H9 (cell line): ENCODE data around the gene TPT1. TPM values are rescaled to one million over a fixed set of nuclear protein-coding genes. Genes with fewer than 3 reads are reported as not detected.
A peak's percentile ranks its signal among the peaks of the same experiment; 100 is the strongest.

Experiments
- DNase-seq: peaks from one replicate; pipeline ENCODE4 v3.0.0-alpha.2; 2017
- H2AFZ ChIP-seq: one replicate; pipeline ENCODE4 v1.6.1; 2013; ENCODE audit warnings: mild to moderate bottlenecking, low read length, control low read depth, moderate library complexity
- H2AK5ac ChIP-seq: 2 replicates; pipeline ENCODE4 v1.6.1; 2013; ENCODE audit warnings: low read length, control low read depth, mixed read lengths; ENCODE audit not compliant: insufficient read length
- H2BK120ac ChIP-seq: one replicate; pipeline ENCODE4 v1.6.1; 2013; ENCODE audit warnings: low read depth, mild to moderate bottlenecking, low read length, control low read depth, inconsistent platforms; ENCODE audit not compliant: poor library complexity, severe bottlenecking
- H2BK12ac ChIP-seq: 2 replicates; pipeline ENCODE4 v1.6.1; 2013; ENCODE audit warnings: low read length, control low read depth, mixed read lengths, low read depth; ENCODE audit not compliant: insufficient read length
- H2BK15ac ChIP-seq: 2 replicates; pipeline ENCODE4 v1.6.1; 2013; ENCODE audit warnings: low read depth, low read length, control low read depth
- H2BK20ac ChIP-seq: one replicate; pipeline ENCODE4 v1.6.1; 2013; ENCODE audit warnings: low read depth, mild to moderate bottlenecking, low read length, control low read depth, inconsistent platforms; ENCODE audit not compliant: poor library complexity, severe bottlenecking
- H2BK5ac ChIP-seq: 2 replicates; pipeline ENCODE4 v1.6.1; 2013; ENCODE audit warnings: low read length, control low read depth, mixed read lengths; ENCODE audit not compliant: insufficient read length
- H3K14ac ChIP-seq: 2 replicates; pipeline ENCODE4 v1.6.1; 2013; ENCODE audit warnings: low read length, control low read depth; ENCODE audit not compliant: insufficient read depth
- H3K18ac ChIP-seq: 2 replicates; pipeline ENCODE4 v1.6.1; 2013; ENCODE audit warnings: low read depth, mild to moderate bottlenecking, mixed read lengths, low read length, control low read depth; ENCODE audit not compliant: insufficient read length
- H3K23ac ChIP-seq: 2 replicates; pipeline ENCODE4 v1.6.1; 2013; ENCODE audit warnings: low read length, control low read depth, mixed read lengths, low read depth; ENCODE audit not compliant: insufficient read length
- H3K23me2 ChIP-seq: 2 replicates; pipeline ENCODE4 v1.6.1; 2013; ENCODE audit warnings: low read depth, mild to moderate bottlenecking, mixed read lengths, low read length, control low read depth; ENCODE audit not compliant: insufficient read length, poor library complexity, severe bottlenecking
- H3K27ac ChIP-seq: 2 replicates; pipeline ENCODE4 v1.5.1; 2013; ENCODE audit warnings: low read length, control low read depth, mixed read lengths, low read depth; ENCODE audit not compliant: insufficient read length
- H3K27me3 ChIP-seq: 2 replicates; pipeline ENCODE4 v1.6.1; 2013; ENCODE audit warnings: low read length, control low read depth, inconsistent platforms; ENCODE audit not compliant: insufficient read depth
- H3K4ac ChIP-seq: 2 replicates; pipeline ENCODE4 v1.6.1; 2013; ENCODE audit warnings: low read depth, mild to moderate bottlenecking, control low read depth, inconsistent platforms, low read length, moderate library complexity
- H3K4me1 ChIP-seq: 2 replicates; pipeline ENCODE4 v1.6.1; 2013; ENCODE audit warnings: low read length, control low read depth, inconsistent platforms; ENCODE audit not compliant: insufficient read depth
- H3K4me2 ChIP-seq: 2 replicates; pipeline ENCODE4 v1.6.1; 2013; ENCODE audit warnings: low read length, control low read depth, mixed read lengths; ENCODE audit not compliant: insufficient read length, insufficient read depth
- H3K56ac ChIP-seq: 2 replicates; pipeline ENCODE4 v1.6.1; 2013; ENCODE audit warnings: low read depth, mild to moderate bottlenecking, mixed read lengths, low read length, control low read depth; ENCODE audit not compliant: insufficient read length
- H3K79me1 ChIP-seq: 2 replicates; pipeline ENCODE4 v1.6.1; 2013; ENCODE audit warnings: low read depth, mild to moderate bottlenecking, moderate library complexity, low read length, control low read depth, inconsistent platforms; ENCODE audit not compliant: insufficient read depth, poor library complexity, severe bottlenecking
- H3K79me2 ChIP-seq: 2 replicates; pipeline ENCODE4 v1.6.1; 2013; ENCODE audit warnings: low read length, control low read depth, inconsistent platforms; ENCODE audit not compliant: insufficient read depth
- H3K9ac ChIP-seq: 2 replicates; pipeline ENCODE4 v1.6.1; 2013; ENCODE audit warnings: low read length, control low read depth, mixed read lengths; ENCODE audit not compliant: insufficient read length; ENCODE audit errors: extremely low read depth
- H3K9me3 ChIP-seq: one replicate; pipeline ENCODE4 v1.6.1; 2013; ENCODE audit warnings: low read depth, low read length, inconsistent platforms; ENCODE audit not compliant: control insufficient read depth
- H3T11ph ChIP-seq: one replicate; pipeline ENCODE4 v1.6.1; 2013; ENCODE audit warnings: mild to moderate bottlenecking, low read length, control low read depth, inconsistent platforms
- H4K20me1 ChIP-seq: one replicate; pipeline ENCODE4 v1.6.1; 2013; ENCODE audit not compliant: control insufficient read depth, insufficient read length, insufficient read depth
- H4K5ac ChIP-seq: 2 replicates; pipeline ENCODE4 v1.6.1; 2013; ENCODE audit warnings: low read depth, mild to moderate bottlenecking, mixed read lengths, low read length, control low read depth; ENCODE audit not compliant: insufficient read length
- H4K8ac ChIP-seq: replicated peaks from 2 replicates; pipeline ENCODE4 v1.6.1; 2013; ENCODE audit warnings: low read length, control low read depth, mixed read lengths, low read depth; ENCODE audit not compliant: insufficient read length
- H4K91ac ChIP-seq: 2 replicates; pipeline ENCODE4 v1.6.1; 2013; ENCODE audit warnings: low read depth, mild to moderate bottlenecking, moderate library complexity, mixed read lengths, low read length, control low read depth; ENCODE audit not compliant: insufficient read length
- H3K27ac Mint-ChIP-seq, 3 experiments: 2 replicates in 2 of 3; 3 replicates in 1 of 3; pipeline ENCODE4 v1.8.0; 2020 to 2021; ENCODE audit warnings: mixed read lengths in 3 of 3, mild to moderate bottlenecking in 1 of 3, moderate library complexity in 1 of 3
- H3K27me3 Mint-ChIP-seq: 2 replicates; pipeline ENCODE4 v1.8.0; 2021; ENCODE audit warnings: low read depth, mild to moderate bottlenecking, moderate library complexity, mixed read lengths
- H3K36me3 Mint-ChIP-seq, 3 experiments: 2 replicates in 2 of 3; 3 replicates in 1 of 3; pipeline ENCODE4 v1.8.0; 2020 to 2021; ENCODE audit warnings: low read depth in 3 of 3, mixed read lengths in 3 of 3; ENCODE audit not compliant: insufficient read depth in 1 of 3
- H3K4me1 Mint-ChIP-seq, 2 experiments: 2 replicates each; pipeline ENCODE4 v1.8.0; 2020; ENCODE audit warnings: mixed read lengths in 2 of 2
- H3K4me3 Mint-ChIP-seq, 2 experiments: 2 replicates in 1 of 2; 3 replicates in 1 of 2; pipeline ENCODE4 v1.8.0; 2020 to 2021; ENCODE audit warnings: mild to moderate bottlenecking in 2 of 2, mixed read lengths in 2 of 2, moderate library complexity in 1 of 2
- H3K9me3 Mint-ChIP-seq, 2 experiments: 2 replicates in 1 of 2; 3 replicates in 1 of 2; pipeline ENCODE4 v1.8.0; 2020; ENCODE audit warnings: mild to moderate bottlenecking in 2 of 2, mixed read lengths in 2 of 2, moderate library complexity in 1 of 2
- WGBS: extraction: QIAGEN DNeasy Blood & Tissue Kit; methylation state at CpG from one replicate; pipeline ENCODE4 v1.1.7; 2013; ENCODE audit warnings: missing lambda C conversion rate, low lambda C conversion rate, mixed read lengths; ENCODE audit not compliant: insufficient read length; ENCODE audit errors: extremely low coverage; 5-methylcytosine and 5-hydroxymethylcytosine counted together
- total RNA-seq: library from RNA; stranded (reverse); gene quantifications from 2 replicates; pipeline ENCODE4 v1.2.1, GENCODE V29; 2021
- TF ChIP-seq, protein P1 (sequence below): fragments of 200-600 bp; sonication (generic); conservative IDR thresholded peaks from 3 replicates; pipeline ENCODE4 v1.8.0; 2021; ENCODE audit warnings: antibody characterized with exemption, mild to moderate bottlenecking

The TPT1 gene
- total RNA-seq, 1 experiment from 2014 or later: 2,205 TPM

DNA sequence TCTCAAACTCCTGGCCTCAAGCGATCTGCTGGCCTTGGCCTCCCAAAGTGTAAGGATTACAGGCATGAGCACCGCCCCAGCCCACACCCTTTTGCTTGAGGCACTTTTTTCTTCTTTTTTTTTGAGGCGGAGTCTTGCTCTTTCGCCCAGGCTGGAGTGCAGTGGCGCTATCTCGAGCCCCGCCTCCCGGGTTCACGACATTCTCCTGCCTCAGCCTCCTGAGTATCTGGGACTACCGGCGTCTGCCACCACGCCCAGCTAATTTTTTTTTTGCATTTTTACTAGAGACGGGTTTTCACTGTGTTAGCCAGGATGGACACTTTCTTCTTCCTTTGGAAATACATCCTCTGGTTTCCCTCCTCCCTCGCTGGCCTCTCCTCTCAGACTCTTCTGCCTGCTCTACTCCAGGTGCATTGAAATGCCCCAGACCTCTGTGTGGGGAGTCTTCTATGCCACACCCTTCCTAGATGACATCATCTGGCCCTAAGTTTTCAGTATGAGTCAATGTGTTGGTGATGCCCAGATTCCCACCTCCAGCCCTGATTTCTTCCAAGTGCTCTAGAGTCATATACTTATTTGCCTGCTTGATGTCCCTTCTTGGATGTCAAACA lies 20.7 kb upstream of the TPT1 start:
- Histone ChIP-seq H3K14ac (no peak overlapping the region), H3K4me1 (no peaks in the 10 kb centered on the region)

More for the DNA sequence above, 20.7 kb upstream of the TPT1 start:
- H4K20me1 ChIP-seq: no peaks in the 10 kb centered on the region
- no peaks in the 10 kb centered on the region for H3K9me3 ChIP-seq
- Mint-ChIP-seq H3K27ac (peak overlapping the region in 1 of 3 experiments; percentile 68; a peak in 1 of 7 replicates), H3K4me1 (peaks cover 7 to 11% of the 10 kb centered on the region in 2 experiments), H3K27me3 (no peaks in the 10 kb centered on the region), H3K9me3 (peaks cover 10 to 14% of the 10 kb centered on the region in 2 experiments; a peak in 4 of 5 replicates), H3K36me3 (peaks cover 32 to 50% (median 45%) of the 10 kb centered on the region in 3 experiments), H3K4me3 (no peak overlapping the region)
- H3K18ac ChIP-seq: no peak overlapping the region
- H3K4ac ChIP-seq: no peak overlapping the region
- H2BK120ac ChIP-seq: no peak overlapping the region
- no peak overlapping the region for H2BK12ac ChIP-seq
- no peaks in the 10 kb centered on the region for H3K23me2 ChIP-seq
- H3K4me2 ChIP-seq: no peak overlapping the region
- no peak overlapping the region for H3K9ac ChIP-seq
- TF ChIP-seq, protein P1, sequence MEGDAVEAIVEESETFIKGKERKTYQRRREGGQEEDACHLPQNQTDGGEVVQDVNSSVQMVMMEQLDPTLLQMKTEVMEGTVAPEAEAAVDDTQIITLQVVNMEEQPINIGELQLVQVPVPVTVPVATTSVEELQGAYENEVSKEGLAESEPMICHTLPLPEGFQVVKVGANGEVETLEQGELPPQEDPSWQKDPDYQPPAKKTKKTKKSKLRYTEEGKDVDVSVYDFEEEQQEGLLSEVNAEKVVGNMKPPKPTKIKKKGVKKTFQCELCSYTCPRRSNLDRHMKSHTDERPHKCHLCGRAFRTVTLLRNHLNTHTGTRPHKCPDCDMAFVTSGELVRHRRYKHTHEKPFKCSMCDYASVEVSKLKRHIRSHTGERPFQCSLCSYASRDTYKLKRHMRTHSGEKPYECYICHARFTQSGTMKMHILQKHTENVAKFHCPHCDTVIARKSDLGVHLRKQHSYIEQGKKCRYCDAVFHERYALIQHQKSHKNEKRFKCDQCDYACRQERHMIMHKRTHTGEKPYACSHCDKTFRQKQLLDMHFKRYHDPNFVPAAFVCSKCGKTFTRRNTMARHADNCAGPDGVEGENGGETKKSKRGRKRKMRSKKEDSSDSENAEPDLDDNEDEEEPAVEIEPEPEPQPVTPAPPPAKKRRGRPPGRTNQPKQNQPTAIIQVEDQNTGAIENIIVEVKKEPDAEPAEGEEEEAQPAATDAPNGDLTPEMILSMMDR: no peak
- no CpG with 5 or more reads among the region's 14 CpGs for WGBS
- H3K79me2 ChIP-seq: no peaks in the 10 kb centered on the region
- H3K79me1 ChIP-seq: no peaks in the 10 kb centered on the region
- no peak overlapping the region for H4K5ac ChIP-seq
- DNase-seq: peak; percentile 69
- H3K56ac ChIP-seq: no peak overlapping the region
- H4K8ac ChIP-seq: no peak overlapping the region
- H3K23ac ChIP-seq: no peak overlapping the region
- H2BK20ac ChIP-seq: no peak overlapping the region
- H2AK5ac ChIP-seq: no peak overlapping the region
- no peak overlapping the region for H3K27ac ChIP-seq
- H4K91ac ChIP-seq: no peak overlapping the region
- H2BK5ac ChIP-seq: no peak overlapping the region
- H3K27me3 ChIP-seq: no peaks in the 10 kb centered on the region
- no peak overlapping the region for H2AFZ ChIP-seq
- H2BK15ac ChIP-seq: no peak overlapping the region
- H3T11ph ChIP-seq: no peak overlapping the region
